ENCODE results near the gene C1orf198. TPM values are rescaled to one million over a fixed set of nuclear protein-coding genes. Genes with fewer than 3 reads are reported as not detected.

C1orf198 gene
- total and polyA plus RNA-seq, 2 of the 8 experiments (the other 6 are each of a cell fraction or from before 2014, with no cell fraction given), result 30.6 to 45.0 TPM

DNA sequence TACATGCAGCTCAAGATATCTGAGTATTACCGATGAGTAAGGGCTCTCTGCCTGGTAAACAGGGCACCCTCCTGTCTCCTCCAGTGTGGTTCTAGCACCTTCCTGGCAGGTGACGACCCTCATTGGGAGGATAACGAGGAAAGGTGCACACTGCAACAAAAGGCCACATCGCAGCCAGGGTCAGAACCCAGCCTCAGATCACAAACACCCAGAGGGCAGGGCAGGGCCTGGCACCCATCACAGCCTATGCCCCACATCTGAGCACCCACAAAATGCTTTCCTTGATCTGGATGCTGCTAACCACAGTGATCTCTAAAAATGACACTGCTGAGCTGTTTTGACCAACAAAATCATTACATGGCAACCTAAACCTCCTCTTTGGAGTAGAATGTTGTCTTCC lies 23.8 kb downstream of the C1orf198 start:
- Histone ChIP-seq H4K91ac (replicated peaks; ENCODE audit: insufficient read length, low read length) (no peak overlapping the region), H4K8ac (ENCODE audit: extremely low read depth, insufficient read depth, low read length) (no peak overlapping the region), H2BK20ac (ENCODE audit: low read length) (no peak overlapping the region), H2BK12ac (ENCODE audit: low read depth, low read length) (no peak overlapping the region), H3K14ac (ENCODE audit: insufficient read length) (no peak overlapping the region), H2AFZ (ENCODE audit: low read length) (no peak overlapping the region), H3K23me2 (ENCODE audit: low read depth, low read length) (no peaks in the 10 kb centered on the region), H3K4me2 (ENCODE audit: insufficient read depth in 1 of 2, low read depth in 2 of 2, low read length in 2 of 2) (no peak overlapping the region), H3K23ac (ENCODE audit: insufficient read length) (no peak overlapping the region), H2BK120ac (replicated peaks; ENCODE audit: low read depth, low read length) (no peak overlapping the region), H3K79me1 (ENCODE audit: low read depth, low read length) (peaks cover 3% of the 10 kb centered on the region; the same call in 1 of the 2 replicates), H3K36me3 (ENCODE audit: control insufficient read depth in 2 of 4, insufficient read depth in 4 of 4, low read length in 3 of 4) (peaks cover 6 to 15% (median 12%) of the 10 kb centered on the region in 4 experiments; a peak in 5 of 8 replicates), H2BK5ac (ENCODE audit: low read depth, low read length) (no peak overlapping the region), H4K5ac (ENCODE audit: insufficient read length, low read depth, low read length) (no peak overlapping the region), H3K4ac (replicated peaks; ENCODE audit: insufficient read length, low read depth, low read length) (no peak overlapping the region), H3K18ac (ENCODE audit: extremely low read depth, low read length) (no peak overlapping the region), H3K4me3 (ENCODE audit: extremely low read depth in 1 of 4, insufficient read depth in 2 of 4, low read depth in 3 of 4, low read length in 4 of 4) (no peak overlapping the region), H2BK15ac (ENCODE audit: low read length) (no peak overlapping the region), H4K20me1 (replicated peaks in 1 of 2; ENCODE audit: control insufficient read depth in 1 of 2, insufficient read depth in 2 of 2, low read length in 2 of 2) (peaks cover 0 to 8% of the 10 kb centered on the region in 2 experiments), H3K4me1 (replicated peaks in 1 of 4; ENCODE audit: control insufficient read depth in 3 of 4, insufficient read depth in 4 of 4, low read length in 3 of 4) (no peaks in the 10 kb centered on the region), H3K27me3 (replicated peaks in 1 of 4; ENCODE audit: control insufficient read depth in 3 of 4, extremely low read depth in 1 of 4, insufficient read depth in 3 of 4, low read length in 3 of 4) (no peaks in the 10 kb centered on the region), H3K9ac (replicated peaks in 1 of 4; ENCODE audit: extremely low read depth in 1 of 4, low read depth in 3 of 4, low read length in 3 of 4) (no peak overlapping the region), H2AK5ac (ENCODE audit: low read depth, low read length) (no peak overlapping the region), H3K9me3 (ENCODE audit: insufficient read depth in 2 of 2, low read depth in 1 of 2, low read length in 1 of 2) (no peaks in the 10 kb centered on the region), H3K27ac (ENCODE audit: low read depth, low read length) (no peak overlapping the region), H3K56ac (replicated peaks; ENCODE audit: insufficient read length, low read depth, low read length) (no peak overlapping the region), H3K79me2 (ENCODE audit: control insufficient read depth in 1 of 2, insufficient read depth in 2 of 2, low read length in 2 of 2) (no peaks in the 10 kb centered on the region)
- 98% methylated on average over 4 of the region's 4 CpGs; no CpG with 5 or more reads in 1 of the 2 experiments for WGBS, 2 experiments (ENCODE audit: extremely low coverage in 1 of 2, insufficient coverage in 1 of 2, insufficient read length in 1 of 2, insufficient replicate concordance in 2 of 2, low coverage in 1 of 2, low lambda C conversion rate in 2 of 2, missing lambda C conversion rate in 1 of 2)
- ChIA-PET CTCF (ENCODE audit: partially characterized antibody) (interaction anchor here (1.1 kb wide), 1 partner anchor 9 kb away, joined by 3 read pairs; no protein-coding TSS in a partner anchor), POLR2A (ENCODE audit: partially characterized antibody) (no interaction called here)
- no peak for FAIRE-seq
- TF ChIP-seq TAF7 (optimal IDR thresholded peaks at IDR 0.05; ENCODE audit: borderline replicate concordance, low read depth, low read length), result no peak
- no peak for DNase-seq (ENCODE audit: low read depth in 1 of 2, low spot score in 2 of 2)
